OCI-LY1 (cell line): ENCODE measurements around the gene CAMTA1.

Experiments used
- H2AFZ ChIP-seq: fragments of 200-600 bp; sonication (generic), shearing (Covaris generic); 2 replicates; pipeline ENCODE4 v1.6.0; 2014; ENCODE audit warnings: antibody characterized with exemption, mild to moderate bottlenecking, low read length
- H3F3A ChIP-seq: fragments of 200-600 bp; sonication (generic), shearing (Covaris generic); 2 replicates; pipeline ENCODE4 v1.6.0; 2014; ENCODE audit warnings: mild to moderate bottlenecking, antibody characterized with exemption, low read length, moderate library complexity; ENCODE audit not compliant: insufficient read depth
- H3K27ac ChIP-seq: fragments of 200-600 bp; sonication (generic); 2 replicates; pipeline ENCODE4 v1.5.1; 2014; ENCODE audit warnings: low read length, mixed run types, mild to moderate bottlenecking, low read depth; ENCODE audit not compliant: poor library complexity, severe bottlenecking
- H3K27me3 ChIP-seq: fragments of 200-600 bp; sonication (generic); 2 replicates; pipeline ENCODE4 v1.6.0; 2014; ENCODE audit warnings: antibody characterized with exemption, mild to moderate bottlenecking, low read length, moderate library complexity; ENCODE audit not compliant: insufficient read depth
- H3K36me3 ChIP-seq: fragments of 200-600 bp; sonication (generic); 2 replicates; pipeline ENCODE4 v1.6.1; 2014; ENCODE audit warnings: mild to moderate bottlenecking, antibody characterized with exemption, low read length, moderate library complexity, mixed read lengths; ENCODE audit not compliant: insufficient read depth
- H3K4me1 ChIP-seq: fragments of 200-600 bp; sonication (generic); 2 replicates; pipeline ENCODE4 v1.5.1; 2014; ENCODE audit warnings: mild to moderate bottlenecking, low read length, moderate library complexity; ENCODE audit not compliant: insufficient read depth, severe bottlenecking
- H3K4me2 ChIP-seq: fragments of 200-600 bp; sonication (generic), shearing (Covaris generic); 2 replicates; pipeline ENCODE4 v1.6.1; 2014; ENCODE audit warnings: low read length
- H3K4me3 ChIP-seq: fragments of 200-600 bp; sonication (generic); 2 replicates; pipeline ENCODE4 v1.5.1; 2014; ENCODE audit warnings: low read length, low read depth, mild to moderate bottlenecking, mixed read lengths; ENCODE audit not compliant: poor library complexity, severe bottlenecking
- H3K79me2 ChIP-seq: fragments of 200-600 bp; shearing (Covaris generic); 2 replicates; pipeline ENCODE4 v1.6.1; 2016; ENCODE audit warnings: mixed run types, low read length, mixed read lengths; ENCODE audit not compliant: insufficient read depth
- H3K9ac ChIP-seq: fragments of 200-600 bp; sonication (generic), shearing (Covaris generic); 2 replicates; pipeline ENCODE4 v1.6.1; 2014; ENCODE audit warnings: mild to moderate bottlenecking, low read length, mixed read lengths
- H3K9me2 ChIP-seq: fragments of 200-600 bp; sonication (generic), shearing (Covaris generic); 2 replicates; pipeline ENCODE4 v1.6.1; 2014; ENCODE audit warnings: low read depth, mild to moderate bottlenecking, low read length, mixed read lengths
- H3K9me3 ChIP-seq: fragments of 200-600 bp; shearing (Covaris generic); 2 replicates; pipeline ENCODE4 v1.6.1; 2014; ENCODE audit warnings: low read length, mixed read lengths
- H4K20me1 ChIP-seq: fragments of 200-600 bp; sonication (generic), shearing (Covaris generic); 2 replicates; pipeline ENCODE4 v1.6.0; 2016; ENCODE audit warnings: mild to moderate bottlenecking, low read length; ENCODE audit not compliant: insufficient read depth
- EZH2 ChIP-seq: fragments of 200-600 bp; sonication (generic), shearing (Covaris generic); IDR thresholded peaks from 2 replicates; pipeline ENCODE4 v1.8.0; 2017; ENCODE audit warnings: borderline replicate concordance, mixed run types, mild to moderate bottlenecking, antibody characterized with exemption, low read length, moderate library complexity, mixed read lengths
- TF ChIP-seq, protein P1 (sequence below): fragments of 200-600 bp; sonication (generic), shearing (Covaris generic); IDR thresholded peaks from 2 replicates; pipeline ENCODE4 v1.5.1; 2017; ENCODE audit warnings: mild to moderate bottlenecking, antibody characterized with exemption, low read length, moderate library complexity, mixed read lengths

The CAMTA1 gene

GRCh38 chr1:6802893-6803292 is 17.6 kb downstream of the CAMTA1 start:
- Histone ChIP-seq H3K9ac (no peak overlapping the region), H2AFZ (no peak overlapping the region), H3K36me3 (no peaks in the 10 kb centered on the region), H3K9me2 (no peaks in the 10 kb centered on the region), H3K4me3 (no peak overlapping the region), H3K4me1 (peaks cover 27% of the 10 kb centered on the region), H3K9me3 (no peaks in the 10 kb centered on the region; the same call in 1 of the 2 replicates), H3K4me2 (no peak overlapping the region), H4K20me1 (0 out of 2 replicates have a peak, but pooled peaks cover 2% of the 10 kb centered on the region), H3K27me3 (no peaks in the 10 kb centered on the region), H3K27ac (no peak overlapping the region), H3F3A (no peaks in the 10 kb centered on the region), H3K79me2 (peaks cover 88% of the 10 kb centered on the region)
- TF ChIP-seq EZH2: no peak
- TF ChIP-seq, protein P1, sequence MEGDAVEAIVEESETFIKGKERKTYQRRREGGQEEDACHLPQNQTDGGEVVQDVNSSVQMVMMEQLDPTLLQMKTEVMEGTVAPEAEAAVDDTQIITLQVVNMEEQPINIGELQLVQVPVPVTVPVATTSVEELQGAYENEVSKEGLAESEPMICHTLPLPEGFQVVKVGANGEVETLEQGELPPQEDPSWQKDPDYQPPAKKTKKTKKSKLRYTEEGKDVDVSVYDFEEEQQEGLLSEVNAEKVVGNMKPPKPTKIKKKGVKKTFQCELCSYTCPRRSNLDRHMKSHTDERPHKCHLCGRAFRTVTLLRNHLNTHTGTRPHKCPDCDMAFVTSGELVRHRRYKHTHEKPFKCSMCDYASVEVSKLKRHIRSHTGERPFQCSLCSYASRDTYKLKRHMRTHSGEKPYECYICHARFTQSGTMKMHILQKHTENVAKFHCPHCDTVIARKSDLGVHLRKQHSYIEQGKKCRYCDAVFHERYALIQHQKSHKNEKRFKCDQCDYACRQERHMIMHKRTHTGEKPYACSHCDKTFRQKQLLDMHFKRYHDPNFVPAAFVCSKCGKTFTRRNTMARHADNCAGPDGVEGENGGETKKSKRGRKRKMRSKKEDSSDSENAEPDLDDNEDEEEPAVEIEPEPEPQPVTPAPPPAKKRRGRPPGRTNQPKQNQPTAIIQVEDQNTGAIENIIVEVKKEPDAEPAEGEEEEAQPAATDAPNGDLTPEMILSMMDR: no peak

DNA sequence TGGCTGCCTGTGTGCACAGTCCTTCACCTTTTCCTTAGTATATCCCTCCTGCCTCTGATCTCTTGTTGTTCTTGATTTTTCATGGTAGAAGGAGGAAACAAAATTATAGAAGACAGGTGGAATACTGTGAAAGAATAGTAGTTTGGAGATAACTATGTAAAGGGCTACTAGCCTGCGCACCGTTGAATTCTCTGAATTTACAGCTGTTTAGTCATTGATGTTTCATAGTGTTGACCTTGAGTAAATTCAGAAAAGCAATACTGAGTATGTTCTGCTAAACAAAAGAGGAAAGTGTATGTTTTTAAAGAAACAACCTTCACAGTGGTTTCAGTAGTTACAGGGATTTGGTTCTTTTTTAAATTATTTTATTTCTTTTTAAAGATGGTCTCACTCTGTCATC is 18.1 kb downstream of the CAMTA1 start:
- Histone ChIP-seq H3K9ac (no peak overlapping the region), H3K36me3 (no peaks in the 10 kb centered on the region), H3K79me2 (peaks cover 90% of the 10 kb centered on the region), H3F3A (no peaks in the 10 kb centered on the region), H3K27ac (no peak overlapping the region), H4K20me1 (0 out of 2 replicates have a peak, but pooled peaks cover 2% of the 10 kb centered on the region), H2AFZ (no peak overlapping the region), H3K9me3 (no peaks in the 10 kb centered on the region; the same call in 1 of the 2 replicates), H3K4me2 (no peak overlapping the region), H3K4me3 (no peak overlapping the region), H3K9me2 (no peaks in the 10 kb centered on the region), H3K4me1 (peaks cover 27% of the 10 kb centered on the region), H3K27me3 (no peaks in the 10 kb centered on the region)
- TF ChIP-seq, protein P1: no peak
- no peak for TF ChIP-seq EZH2

DNA sequence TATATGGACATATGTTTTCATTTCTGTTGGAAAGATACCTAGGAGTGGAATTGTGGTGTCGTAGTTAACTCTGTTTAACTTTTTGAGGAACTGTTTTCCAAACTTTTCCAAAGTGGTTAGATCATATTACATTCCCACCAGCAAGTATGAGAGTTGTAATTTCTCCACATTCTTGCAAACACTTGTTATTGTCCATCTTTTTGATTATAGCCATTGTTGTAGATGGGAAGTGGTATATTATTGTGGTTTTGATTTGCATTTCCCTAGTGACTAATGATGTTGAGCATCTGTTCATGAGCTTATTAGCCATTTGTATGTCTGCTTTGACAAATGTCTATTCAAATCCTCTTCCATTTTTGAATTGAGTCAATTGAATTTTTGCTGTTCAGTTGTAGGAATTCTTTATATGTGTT is 19.8 kb downstream of the CAMTA1 start:
- Histone ChIP-seq H3K9me3 (no peaks in the 10 kb centered on the region; the same call in 1 of the 2 replicates), H3F3A (no peaks in the 10 kb centered on the region), H3K4me1 (peaks cover 27% of the 10 kb centered on the region), H3K9me2 (no peaks in the 10 kb centered on the region), H2AFZ (no peak overlapping the region), H3K79me2 (peaks cover 83% of the 10 kb centered on the region), H3K36me3 (0 out of 2 replicates have a peak, but pooled peaks cover 3% of the 10 kb centered on the region), H3K9ac (no peak overlapping the region), H3K27ac (no peak overlapping the region), H3K27me3 (no peaks in the 10 kb centered on the region), H4K20me1 (0 out of 2 replicates have a peak, but pooled peaks cover 2% of the 10 kb centered on the region), H3K4me2 (no peak overlapping the region), H3K4me3 (no peak overlapping the region)
- TF ChIP-seq, protein P1: no peak
- TF ChIP-seq EZH2: no peak
